GM21515 (cell line): ENCODE results near the gene PPP1R12B.
"Not testable (repeated sequence)": the region's sequence is repeated elsewhere in the genome, so short reads cannot be mapped to it uniquely, and the experiment has no call there.

Source experiments
- ATAC-seq: cut with Tn5 transposase; IDR thresholded peaks from one replicate; pipeline ENCODE4 v1.9.1; 2021; ENCODE audit not compliant: unreplicated experiment

The PPP1R12B gene

GRCh38 chr1:202577381-202577780 is 228.9 kb downstream of the PPP1R12B start:
- no peak for ATAC-seq

GRCh38 chr1:202578001-202578504 is 229.6 kb downstream of the PPP1R12B start:
- no peak for ATAC-seq

- ATAC-seq: no peak
Observed at GRCh38 chr1:202578565-202578964, 230.1 kb downstream of the PPP1R12B start.

GRCh38 chr1:202579806-202580205 is 231.3 kb downstream of the PPP1R12B start:
- ATAC-seq: no peak

GRCh38 chr1:202580619-202581018 is 232.1 kb downstream of the PPP1R12B start:
- no peak for ATAC-seq

- ATAC-seq: not testable (repeated sequence)
Observed at GRCh38 chr1:202582350-202582749, 233.9 kb downstream of the PPP1R12B start.

GRCh38 chr1:202584707-202585589 is 236.4 kb downstream of the PPP1R12B start:
- no peak for ATAC-seq

- no peak for ATAC-seq
Observed at GRCh38 chr1:202585590-202585933, 237.1 kb downstream of the PPP1R12B start.

GRCh38 chr1:202586018-202586821 is 237.7 kb downstream of the PPP1R12B start:
- no peak for ATAC-seq

- no peak for ATAC-seq
Observed at GRCh38 chr1:202586871-202587270, 238.4 kb downstream of the PPP1R12B start.

GRCh38 chr1:202587859-202588485 is 239.5 kb downstream of the PPP1R12B start:
- no peak for ATAC-seq

GRCh38 chr1:202588503-202589189 is 240.1 kb downstream of the PPP1R12B start:
- no peak for ATAC-seq

GRCh38 chr1:202589190-202589930 is 240.9 kb downstream of the PPP1R12B start:
- no peak for ATAC-seq

GRCh38 chr1:202590126-202590525 is 241.6 kb downstream of the PPP1R12B start:
- no peak for ATAC-seq

- ATAC-seq: no peak
Observed at GRCh38 chr1:202590975-202591411, 242.5 kb downstream of the PPP1R12B start.

GRCh38 chr1:202591515-202591914 is 243.0 kb downstream of the PPP1R12B start:
- no peak for ATAC-seq

- ATAC-seq: no peak
Observed at GRCh38 chr1:202592146-202592545, 243.6 kb downstream of the PPP1R12B start.

- ATAC-seq: no peak
Observed at GRCh38 chr1:202593845-202594244, 245.3 kb downstream of the PPP1R12B start.

- ATAC-seq: no peak
Observed at GRCh38 chr1:202596638-202597037, 248.1 kb downstream of the PPP1R12B start.
